Measurements from ENCODE around the gene PKDREJ.

DNA sequence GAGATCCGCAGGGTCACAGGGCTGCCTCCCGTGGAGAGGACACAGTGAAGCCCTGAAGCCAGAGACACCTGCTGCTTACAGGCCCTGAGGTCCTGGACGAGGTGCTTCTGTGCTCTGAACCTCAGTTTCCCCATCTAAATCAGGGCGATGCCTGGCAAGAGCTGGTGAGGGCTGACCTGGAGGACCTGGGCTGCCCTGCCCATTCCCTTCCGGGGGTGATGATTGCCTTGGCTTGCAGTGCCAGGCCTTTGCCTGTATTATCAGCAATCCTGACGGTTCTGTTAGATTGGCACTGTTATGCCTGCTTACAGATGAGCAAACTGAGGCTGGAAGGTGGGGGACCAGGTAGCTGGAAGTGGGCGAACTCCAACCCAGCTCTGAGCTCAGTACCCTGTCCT is 25.7 kb upstream of the PKDREJ start:
- TF ChIP-seq POLR2A (IDR thresholded peaks at IDR 0.05) (no peak), CTCF (IDR thresholded peaks at IDR 0.05 in 8 of 11, conservative IDR thresholded peaks at IDR 0.05 in 3 of 11) (no peak), POLR2AphosphoS5 (IDR thresholded peaks at IDR 0.05) (no peak)

Measured in spleen (tissue), 7 donors.